CD4-positive, alpha-beta T cell treated with Interleukin-6 at 100 ng/mL for 8 hours (primary cell): ENCODE measurements around the gene MAP3K5.

Source experiments
- DNase-seq: peaks from one replicate; pipeline ENCODE4 v3.0.0-alpha.2; 2020; ENCODE audit warnings: mixed read lengths, low spot score

Gene MAP3K5

GRCh38 chr6:136749359-136749997 is 42.8 kb downstream of the MAP3K5 start:
- DNase-seq, result no peak

DNA sequence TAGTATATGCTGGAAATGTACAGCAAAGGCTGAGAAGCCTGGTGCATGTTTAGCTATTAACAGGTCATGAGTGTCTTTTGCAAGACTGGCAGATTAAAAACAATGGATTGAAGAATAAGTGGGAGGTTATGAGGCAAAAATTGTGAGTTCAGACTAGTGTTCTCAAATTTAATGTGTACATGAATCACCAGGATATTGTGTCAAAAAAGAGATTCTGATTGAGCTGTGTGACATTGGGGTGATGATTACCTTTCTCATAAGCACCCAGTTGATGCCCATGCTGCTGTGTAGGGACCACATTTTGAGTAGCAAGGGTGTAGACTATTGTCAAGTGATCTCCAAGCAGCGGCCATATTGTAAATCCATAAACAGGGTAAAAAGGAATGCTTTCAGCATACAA is 44.8 kb downstream of the MAP3K5 start:
- no peak for DNase-seq

DNA sequence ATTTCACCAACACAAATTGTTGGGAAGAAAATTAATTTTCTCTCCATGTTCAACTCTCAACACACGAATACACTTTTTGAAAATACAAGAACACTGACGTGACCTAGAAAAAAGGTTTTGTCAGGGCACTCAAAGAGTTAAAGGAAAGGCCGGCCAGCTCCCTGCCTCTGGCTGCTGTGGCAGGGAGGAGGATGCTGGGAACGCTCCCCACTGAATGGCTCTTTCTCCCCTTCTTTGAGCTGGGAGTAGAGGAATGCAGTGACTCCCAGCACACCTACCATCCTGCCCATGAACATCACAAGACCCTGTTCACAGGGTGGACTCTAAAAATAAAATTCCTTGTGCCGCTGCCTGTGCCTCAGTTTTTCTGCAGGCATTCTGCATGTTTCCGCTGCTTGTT is 47.0 kb downstream of the MAP3K5 start:
- no peak for DNase-seq

DNA sequence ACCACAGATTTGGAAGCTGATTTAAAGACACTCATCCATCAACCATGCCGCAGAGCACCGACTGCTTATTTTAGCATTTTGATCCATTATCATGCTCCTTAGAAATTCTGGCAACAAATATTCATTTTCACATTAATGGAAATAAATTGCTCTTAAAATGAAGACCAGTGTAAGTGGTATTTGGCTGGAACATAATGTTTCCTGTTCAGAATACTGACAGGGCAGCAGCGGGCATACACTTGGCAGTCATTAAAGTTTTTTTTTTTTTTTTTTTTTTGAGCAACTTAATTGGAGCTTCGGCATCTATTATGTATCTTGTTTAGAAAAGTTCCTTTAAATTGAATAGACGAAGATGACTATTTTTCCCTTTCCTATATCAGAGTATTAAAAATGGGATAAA is 47.4 kb downstream of the MAP3K5 start:
- no peak for DNase-seq

- no peak for DNase-seq
These were observed 50.2 kb downstream of the MAP3K5 start for GRCh38 chr6:136742125-136742524.

- DNase-seq, result no peak
These were observed 52.0 kb downstream of the MAP3K5 start for GRCh38 chr6:136740050-136740974.

DNA sequence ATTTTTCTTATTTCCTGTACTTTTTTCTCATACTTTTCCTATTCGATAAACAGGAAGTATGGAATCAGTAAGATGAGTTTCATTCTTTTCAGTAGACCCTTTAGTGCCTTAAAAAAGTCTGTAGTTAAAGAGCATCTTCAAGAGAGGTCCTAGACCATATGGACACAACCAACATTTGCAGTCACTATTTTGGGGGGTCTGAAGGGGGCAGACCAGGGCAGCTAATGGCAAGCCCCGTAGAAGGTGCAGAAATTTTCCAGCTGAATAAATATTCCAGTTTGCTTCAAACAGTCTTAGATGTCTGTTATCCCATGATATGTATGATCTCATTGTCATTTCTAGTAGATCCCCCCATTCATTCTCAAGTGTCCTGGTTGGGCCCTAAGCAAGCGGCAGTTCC is 52.8 kb downstream of the MAP3K5 start:
- no peak for DNase-seq

DNA sequence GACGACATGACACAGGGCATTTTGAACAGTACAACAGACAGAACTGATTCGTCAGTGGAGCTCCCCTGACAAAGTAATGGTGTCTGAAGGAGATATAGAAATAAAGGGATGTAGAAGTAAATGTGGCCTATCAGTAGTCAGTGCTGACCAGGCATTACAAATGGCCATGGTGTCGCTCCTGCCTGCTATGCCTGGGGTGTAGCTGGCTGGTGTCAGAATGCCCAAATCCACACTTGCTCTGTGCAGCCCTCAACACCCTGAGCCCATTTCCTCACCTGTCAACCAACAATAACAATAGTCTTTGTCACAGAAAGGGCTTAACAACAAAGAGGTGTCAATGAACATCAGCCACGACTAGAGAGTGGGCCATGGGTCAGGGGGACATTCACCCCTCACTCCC is 53.2 kb downstream of the MAP3K5 start:
- no peak for DNase-seq

- DNase-seq, result no peak
These were observed 53.6 kb downstream of the MAP3K5 start for GRCh38 chr6:136738692-136739057.

GRCh38 chr6:136737871-136738691 is 54.2 kb downstream of the MAP3K5 start:
- no peak for DNase-seq

GRCh38 chr6:136737374-136737844 is 54.9 kb downstream of the MAP3K5 start:
- DNase-seq, result no peak

GRCh38 chr6:136736281-136736960 is 55.9 kb downstream of the MAP3K5 start:
- no peak for DNase-seq

DNA sequence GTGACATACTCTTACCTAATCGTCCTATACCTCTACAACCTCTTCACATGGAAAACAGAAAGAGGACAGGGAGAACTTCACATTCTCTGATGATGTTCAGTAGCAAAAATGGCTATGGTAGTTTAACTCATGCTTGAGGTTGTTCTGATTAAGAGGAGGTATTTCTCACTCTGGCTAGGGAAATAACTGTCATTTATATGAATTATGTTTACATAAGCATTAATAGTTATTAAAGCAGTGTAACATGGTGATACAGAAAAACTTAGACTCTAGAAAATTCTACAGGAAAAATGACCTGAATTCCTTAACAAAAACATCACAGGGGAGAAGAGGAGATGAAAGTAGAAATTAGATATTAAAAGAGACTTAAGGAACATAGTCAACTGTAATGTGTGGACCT is 57.3 kb downstream of the MAP3K5 start:
- DNase-seq, result no peak

- DNase-seq, result no peak
These were observed 59.4 kb downstream of the MAP3K5 start for GRCh38 chr6:136732889-136733288.

DNA sequence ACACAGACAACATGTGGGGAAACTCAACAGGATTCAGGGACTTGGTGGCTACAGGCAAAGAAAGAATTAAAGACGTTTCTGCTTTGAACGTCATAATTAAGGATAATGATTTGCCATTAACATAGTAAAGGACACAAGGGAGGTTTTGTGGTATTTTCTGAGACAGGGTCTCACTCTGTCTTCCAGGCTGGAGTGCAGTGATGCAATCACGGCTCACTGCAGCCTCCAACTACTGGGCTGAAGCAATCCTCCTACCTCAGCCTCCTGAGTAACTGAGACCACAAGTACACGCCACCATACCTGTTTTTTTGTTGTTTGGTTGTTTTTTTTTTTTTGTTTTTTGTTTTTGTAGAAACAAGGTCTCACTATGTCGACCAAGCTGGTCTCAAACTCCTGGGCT is 62.4 kb downstream of the MAP3K5 start:
- DNase-seq, result no peak

DNA sequence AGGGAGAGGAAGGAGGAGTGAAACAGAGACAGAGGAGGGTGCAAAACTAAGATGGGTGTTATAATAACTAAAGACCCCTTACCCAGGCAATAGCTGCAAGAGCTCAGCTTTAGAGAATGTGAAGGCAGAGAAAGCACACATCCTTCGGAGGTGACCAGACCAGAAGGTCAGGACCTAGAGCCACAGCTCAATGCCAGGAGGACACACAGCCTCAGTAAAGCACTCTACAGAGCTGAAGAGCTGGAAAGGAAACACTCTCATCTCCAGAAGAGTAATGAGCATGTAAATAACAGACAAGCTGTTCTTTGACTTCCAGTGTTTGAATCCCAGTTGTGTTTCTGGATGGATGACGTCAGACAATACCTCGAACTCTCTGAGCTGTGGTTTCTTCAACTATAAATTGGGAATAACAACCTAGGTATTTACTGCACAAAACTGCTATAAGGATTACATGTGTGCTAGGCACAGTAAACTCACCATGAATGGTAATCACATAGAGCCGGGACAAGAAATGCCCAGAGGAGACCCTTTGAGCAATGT is 63.2 kb downstream of the MAP3K5 start:
- no peak for DNase-seq

DNA sequence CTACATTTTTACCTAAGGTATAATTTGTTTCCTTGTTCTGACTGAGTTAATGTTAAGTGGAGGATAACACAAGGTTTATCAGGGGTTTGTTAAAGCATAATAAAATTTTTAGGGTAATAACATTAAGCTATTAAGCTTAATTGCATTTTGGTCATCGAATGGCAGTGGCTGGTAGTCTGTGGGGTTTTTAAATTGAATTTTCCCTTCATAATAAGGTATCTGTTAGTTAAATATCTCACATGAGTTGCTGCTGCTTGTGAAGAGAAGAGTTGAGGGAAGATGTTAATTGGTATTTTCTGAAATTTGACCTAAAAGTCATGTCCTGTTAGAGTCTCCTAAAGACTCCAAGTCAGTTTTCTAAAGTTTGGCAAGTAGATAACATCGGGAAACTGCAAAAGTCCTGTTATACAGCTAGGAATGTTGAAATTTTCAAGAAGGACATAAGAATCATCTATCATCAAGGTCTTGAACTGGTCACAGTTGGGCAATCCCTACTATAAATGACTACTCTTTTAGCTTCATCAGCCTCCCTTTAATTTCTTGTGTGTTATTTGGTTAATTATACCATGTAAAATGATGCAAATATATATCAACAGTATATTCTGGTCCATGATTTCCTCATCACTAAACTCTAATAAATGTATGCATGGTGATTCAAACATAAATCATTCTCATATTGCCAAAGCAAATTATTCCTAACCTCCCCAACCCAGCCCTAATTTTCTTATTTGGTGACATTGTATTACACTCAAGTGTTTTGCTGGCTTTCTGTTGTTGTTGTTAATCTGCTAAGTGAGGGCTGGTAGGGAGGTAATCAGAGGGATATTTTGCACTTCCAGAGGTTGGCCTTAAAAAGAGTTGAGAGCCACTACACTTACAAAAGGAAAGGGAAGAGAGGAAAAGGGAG is 64.0 kb downstream of the MAP3K5 start:
- no peak for DNase-seq

- DNase-seq, result no peak
These were observed 65.3 kb downstream of the MAP3K5 start for GRCh38 chr6:136726837-136727557.

GRCh38 chr6:136725124-136725523 is 67.2 kb downstream of the MAP3K5 start:
- DNase-seq, result no peak

- peak; percentile 50 for DNase-seq
These were observed 68.5 kb downstream of the MAP3K5 start for GRCh38 chr6:136723780-136724179.
